Measurements from ENCODE around the gene PCBP3.
"Not testable (repeated sequence)": the region's sequence is repeated elsewhere in the genome, so short reads cannot be mapped to it uniquely, and the experiment has no call there.

PCBP3 gene

DNA sequence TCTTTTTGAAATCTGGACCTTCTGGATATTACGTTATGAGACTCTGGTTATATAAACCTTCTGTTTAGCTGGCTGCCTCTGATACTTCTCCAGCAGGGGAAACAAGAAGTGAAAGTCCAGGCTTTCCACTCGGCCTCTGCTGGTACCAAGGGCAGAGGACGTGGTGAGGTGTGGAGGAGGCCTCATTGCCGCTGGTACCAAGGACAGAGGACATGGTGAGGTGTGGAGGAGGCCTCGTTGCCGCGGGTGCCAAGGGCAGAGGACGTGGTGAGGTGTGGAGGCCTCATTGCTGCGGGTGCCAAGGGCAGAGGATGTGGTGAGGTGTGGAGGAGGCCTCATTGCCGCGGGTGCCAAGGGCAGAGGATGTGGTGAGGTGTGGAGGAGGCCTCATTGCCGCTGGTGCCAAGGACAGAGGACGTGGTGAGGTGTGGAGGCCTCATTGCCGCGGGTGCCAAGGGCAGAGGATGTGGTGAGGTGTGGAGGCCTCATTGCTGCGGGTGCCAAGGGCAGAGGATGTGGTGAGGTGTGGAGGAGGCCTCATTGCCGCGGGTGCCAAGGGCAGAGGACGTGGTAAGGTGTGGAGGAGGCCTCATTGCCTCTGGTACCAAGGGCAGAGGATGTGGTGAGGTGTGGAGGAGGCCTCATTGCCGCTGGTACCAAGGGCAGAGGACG, 242.5 kb downstream of the PCBP3 start:
- DNase-seq: not testable (repeated sequence)

DNA sequence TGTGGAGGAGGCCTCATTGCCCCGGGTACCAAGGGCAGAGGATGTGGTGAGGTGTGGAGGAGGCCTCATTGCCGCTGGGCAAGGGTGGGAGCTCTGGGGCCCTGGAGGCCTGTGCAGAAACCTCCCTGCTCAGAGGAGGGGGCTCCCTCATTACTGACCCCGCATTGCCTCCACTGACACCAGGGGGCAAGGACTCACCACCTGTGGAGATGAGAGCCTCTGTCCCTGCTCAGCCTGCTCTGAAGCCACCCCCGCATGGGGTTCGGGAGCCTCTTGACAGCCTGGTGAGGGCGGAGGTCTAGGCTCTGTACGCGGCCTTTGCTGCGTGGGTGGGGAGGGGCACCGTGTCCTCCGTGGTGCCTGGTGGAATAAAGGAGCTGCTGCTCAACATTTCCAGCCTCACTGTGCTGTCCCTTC, 243.1 kb downstream of the PCBP3 start:
- no peak for DNase-seq

DNA sequence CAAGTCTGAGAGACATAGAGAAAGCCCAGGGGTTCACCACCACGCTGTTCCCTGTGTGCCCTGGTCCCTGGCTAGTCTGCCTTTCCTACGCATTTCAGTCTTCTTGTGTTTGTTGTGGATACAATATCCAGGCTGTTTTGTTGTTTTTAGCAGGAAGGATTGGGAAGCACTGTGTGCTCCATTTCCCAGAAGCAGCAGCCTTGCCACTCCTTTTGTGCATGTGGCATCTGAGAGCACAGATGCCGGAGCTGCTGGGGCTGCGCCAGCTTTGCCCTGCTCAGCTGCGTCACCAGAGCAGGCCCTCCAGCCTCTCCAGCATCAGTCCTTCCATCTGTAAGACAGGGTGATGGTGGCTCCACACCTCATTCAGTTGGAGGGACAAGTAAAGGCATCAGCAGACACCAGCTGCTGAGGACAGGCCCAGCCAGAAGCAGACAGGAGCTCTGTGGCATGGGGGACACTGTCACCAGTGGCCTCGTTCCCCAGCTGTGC, 243.6 kb downstream of the PCBP3 start:
- DNase-seq: no peak

DNA sequence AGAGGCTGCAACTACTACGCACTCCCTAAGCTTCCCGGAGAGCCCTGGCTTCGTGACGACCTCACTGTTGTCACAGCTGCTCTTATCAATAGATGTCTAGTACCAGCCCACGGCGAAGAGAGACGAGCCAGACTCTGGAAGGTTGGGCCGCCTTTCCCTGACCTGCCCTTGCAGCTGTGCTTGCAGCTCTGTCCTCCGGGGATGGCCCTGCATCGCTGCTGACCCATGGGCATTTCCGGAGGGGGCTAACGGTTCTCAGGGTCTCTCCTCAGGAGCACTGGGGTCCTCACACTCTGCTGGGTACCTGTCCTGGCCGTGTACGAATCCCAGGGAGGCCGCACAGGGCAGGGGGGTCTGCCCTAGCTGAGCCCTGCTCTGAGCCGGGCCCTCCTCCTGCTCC, 244.3 kb downstream of the PCBP3 start:
- no peak for DNase-seq

DNA sequence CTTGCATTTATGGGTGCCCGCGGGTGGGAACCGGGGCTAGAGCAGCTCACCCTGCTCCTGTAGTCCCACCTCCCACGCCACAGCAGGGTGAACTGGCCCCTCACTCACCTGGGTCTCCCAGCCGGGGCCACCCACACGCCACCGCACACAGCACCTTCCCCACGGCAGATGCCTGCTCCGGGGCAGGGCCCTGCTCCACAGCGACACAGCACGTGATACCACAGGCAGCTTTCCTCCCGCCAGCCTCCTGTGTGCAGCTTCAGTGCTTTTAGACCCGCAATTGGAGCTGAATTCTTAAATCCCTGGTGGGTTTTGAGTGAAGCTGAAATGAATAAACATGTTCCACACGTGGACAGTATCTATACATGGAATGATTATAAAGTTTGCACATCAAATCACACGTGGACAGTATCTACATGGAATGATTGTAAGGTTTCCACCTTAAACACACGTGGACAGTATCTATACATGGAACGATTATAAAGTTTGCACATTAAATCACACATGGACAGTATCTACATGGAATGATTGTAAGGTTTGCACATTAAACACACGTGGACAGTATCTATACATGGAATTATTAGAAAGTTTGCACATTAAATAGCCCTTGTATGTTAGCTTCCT, 245.0 kb downstream of the PCBP3 start:
- no peak for DNase-seq

DNA sequence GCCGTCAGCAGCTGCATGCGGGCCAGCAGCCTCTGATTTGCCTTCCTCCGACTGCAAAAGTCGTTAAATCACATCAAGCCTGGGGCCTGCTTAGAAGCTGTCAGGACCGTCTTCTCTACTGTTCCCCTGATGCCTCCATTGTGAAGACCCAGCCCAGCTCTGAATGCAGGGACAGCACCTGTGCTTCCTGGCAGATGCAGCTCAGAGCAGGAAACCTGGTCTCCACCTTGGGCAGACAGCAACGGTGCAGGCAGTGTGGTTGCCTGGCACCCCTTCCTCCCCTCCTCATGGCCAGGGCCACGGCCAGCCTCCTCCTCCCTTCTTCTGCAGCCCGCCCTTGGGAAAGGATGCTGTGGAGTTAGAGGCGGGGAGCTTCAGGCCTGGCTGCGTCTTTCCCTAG, 245.7 kb downstream of the PCBP3 start:
- DNase-seq: no peak

DNA sequence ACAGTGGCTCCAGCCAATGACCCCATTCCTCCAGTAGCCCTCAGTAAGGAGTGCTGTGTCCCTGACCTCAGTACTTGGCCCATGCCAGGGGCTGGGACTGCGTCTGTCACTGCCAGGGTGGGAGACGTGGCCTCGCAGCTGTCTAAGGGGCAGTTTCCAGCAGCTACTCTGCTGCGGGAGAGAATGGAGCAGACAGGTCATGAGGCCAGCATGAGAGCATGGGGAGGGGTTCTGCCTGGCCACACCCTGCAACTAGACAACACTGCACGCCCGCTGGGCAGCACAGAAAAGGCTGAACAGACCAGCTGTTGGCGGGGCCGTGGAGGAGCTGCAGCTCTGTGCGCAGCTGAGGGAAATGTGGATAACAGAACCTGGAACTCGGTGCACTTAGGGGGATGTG, 246.4 kb downstream of the PCBP3 start:
- DNase-seq: no peak

DNA sequence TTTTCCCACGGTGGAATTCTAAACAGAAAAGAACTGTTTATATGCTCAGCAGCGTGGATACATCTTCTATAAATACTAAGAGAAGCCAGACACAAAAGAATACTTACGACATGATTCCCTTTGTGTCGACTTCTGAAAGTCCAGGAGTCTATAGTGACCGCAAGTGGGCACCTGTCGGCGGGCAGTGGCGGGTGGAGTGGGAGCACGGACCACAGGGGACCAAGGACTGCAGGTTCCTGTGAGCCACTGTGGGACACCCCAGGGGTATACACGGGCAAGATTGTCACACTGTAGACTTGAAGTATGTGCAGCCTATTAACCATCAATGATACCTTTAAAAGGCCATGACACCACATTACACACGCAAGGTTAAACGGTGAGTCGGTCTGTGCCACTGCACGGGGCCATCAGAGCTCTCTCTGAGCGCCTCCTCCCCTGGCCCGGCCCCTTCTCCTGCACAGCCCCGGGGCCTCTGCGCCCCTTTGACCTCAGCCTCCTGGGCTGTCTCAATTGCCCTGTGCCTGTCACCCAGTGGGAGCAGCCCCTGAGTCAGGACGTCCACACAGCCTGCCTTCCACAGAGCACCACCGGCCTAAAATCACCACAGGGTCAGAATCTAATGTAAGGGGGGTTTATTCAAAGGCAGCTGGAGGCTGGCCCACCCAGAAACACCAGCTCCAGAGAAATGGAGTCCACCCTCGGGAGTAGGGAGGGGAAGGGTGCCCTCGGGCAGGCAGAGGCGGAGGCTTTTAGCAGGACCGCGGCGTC, 248.0 kb downstream of the PCBP3 start:
- DNase-seq: no peak

DNA sequence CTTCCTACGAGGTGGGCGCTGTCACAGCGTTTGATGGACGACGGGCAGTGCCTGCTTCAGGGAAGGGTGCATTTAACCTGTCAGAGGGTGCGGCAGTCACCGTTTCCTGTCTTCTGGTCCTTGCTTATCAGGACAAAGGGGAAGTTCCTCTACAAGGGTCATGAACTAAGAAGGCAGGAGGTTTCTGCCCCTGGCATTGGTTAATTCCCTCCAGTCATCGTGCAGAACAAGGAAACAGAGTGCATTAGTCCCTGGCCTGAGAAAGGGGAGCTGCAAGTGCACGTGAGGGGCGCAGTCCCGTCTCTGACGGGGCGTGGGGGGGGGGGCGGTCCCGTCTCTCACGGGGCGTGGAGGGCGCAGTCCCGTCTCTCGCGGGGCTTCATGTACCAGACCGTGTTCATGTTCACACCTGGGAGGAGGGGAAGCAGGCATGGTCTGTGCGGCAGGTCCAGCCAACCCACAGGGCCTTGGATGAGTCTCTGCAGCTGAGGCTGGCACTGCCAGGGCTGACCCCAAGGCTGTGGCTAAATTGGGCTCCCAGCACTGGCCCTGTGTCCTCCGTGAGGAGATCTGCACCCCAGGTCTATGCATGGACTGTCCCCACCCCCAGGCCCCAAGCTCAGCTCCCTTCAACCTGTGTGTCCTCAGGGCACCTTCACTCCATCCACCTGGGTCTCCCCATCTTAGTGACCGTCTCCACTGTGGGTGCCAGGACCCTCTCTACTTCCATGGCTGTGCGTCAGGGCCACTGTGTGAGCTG, 248.8 kb downstream of the PCBP3 start:
- DNase-seq: no peak

DNA sequence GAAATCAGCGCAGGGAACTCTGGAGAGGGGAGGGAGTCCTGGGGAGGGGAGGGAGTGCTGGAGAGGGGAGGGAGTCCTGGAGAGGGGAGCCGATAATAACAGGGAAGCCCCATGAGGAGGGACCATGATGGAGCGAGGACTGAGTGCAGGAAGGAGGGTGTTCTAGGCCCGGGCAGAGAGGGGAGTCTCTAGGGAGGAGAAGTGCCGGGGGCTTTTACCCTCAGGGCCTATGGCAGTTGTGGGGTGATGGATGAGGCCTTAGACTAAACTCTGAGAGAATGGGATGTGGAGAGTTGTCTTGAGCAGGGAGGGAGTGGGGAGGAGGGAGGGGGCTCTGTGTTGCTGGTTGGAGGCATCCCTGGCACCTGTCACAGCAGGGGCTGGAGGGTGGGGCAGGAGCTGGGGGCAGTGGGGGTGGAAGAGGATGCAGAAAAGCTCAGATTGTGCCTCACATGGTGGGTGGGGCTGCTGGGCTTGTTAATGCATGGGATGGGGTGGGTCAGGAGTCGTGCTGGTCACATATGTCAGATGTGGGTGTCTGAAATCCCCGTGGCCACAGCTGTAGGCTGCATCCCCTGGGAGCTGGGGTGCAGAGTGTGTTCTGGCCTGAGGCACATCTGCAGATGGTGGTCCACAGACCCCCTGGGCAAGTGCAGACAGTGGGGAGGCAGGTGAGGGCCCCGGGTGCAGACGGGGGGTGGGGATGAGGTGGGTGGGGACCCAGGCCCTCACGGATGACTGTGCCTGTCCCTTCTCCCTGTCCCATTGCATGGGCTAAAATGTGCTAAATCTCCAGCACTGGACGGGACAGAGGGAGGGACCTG, 249.6 kb downstream of the PCBP3 start:
- DNase-seq: no peak

DNA sequence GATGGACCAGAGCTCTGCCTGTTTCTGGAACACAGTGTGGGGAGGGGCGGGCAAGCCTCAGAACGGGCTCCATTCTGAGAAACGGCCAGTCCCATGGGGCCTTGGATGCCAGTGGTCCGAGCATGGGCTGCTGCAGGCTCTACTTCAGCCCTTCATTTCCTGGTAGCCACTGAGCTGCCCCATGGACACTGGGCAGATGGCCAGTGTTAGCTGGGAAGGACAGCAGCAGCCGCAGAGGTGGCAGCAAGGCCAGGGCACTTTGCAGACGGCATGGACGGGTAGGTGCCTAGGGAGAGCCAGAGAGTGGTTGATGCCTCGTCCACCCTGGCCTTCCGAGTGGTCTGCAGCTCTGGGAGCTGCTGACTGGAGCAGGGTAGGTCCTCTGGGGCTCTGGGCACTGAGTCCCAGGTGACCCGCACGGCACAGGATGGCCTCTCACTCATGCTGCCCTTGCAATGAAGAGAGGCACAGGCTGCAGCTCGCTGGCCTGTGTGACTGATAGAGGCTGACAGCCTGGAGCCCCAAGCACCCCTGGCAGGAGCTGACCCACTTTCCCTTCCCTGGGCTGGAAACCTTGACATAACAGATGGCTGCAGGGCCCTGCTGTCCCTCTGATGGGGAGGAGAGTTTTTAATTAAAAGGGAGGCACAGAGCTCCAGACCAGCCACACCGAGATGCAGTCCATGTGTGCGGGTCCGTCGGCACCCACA, 250.4 kb downstream of the PCBP3 start:
- DNase-seq: no peak

DNA sequence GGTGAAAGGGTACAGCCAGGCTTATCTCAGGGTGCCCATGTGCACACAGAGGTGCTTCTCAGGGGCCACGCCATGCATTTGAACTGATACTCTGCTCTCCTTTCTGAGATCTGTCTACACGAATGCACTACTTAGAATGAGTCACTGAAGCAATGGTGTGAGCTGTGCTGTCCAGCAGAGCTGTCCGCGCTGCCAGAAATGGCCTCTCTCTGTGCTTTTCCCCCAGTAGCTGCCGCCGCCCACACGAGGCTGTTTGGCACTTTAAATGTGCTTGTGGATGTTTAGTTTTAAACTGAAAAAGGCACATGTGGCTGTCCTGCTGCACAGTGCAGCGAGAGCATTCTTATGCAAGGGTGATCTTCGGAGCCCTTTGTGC, 250.9 kb downstream of the PCBP3 start:
- DNase-seq: no peak

DNA sequence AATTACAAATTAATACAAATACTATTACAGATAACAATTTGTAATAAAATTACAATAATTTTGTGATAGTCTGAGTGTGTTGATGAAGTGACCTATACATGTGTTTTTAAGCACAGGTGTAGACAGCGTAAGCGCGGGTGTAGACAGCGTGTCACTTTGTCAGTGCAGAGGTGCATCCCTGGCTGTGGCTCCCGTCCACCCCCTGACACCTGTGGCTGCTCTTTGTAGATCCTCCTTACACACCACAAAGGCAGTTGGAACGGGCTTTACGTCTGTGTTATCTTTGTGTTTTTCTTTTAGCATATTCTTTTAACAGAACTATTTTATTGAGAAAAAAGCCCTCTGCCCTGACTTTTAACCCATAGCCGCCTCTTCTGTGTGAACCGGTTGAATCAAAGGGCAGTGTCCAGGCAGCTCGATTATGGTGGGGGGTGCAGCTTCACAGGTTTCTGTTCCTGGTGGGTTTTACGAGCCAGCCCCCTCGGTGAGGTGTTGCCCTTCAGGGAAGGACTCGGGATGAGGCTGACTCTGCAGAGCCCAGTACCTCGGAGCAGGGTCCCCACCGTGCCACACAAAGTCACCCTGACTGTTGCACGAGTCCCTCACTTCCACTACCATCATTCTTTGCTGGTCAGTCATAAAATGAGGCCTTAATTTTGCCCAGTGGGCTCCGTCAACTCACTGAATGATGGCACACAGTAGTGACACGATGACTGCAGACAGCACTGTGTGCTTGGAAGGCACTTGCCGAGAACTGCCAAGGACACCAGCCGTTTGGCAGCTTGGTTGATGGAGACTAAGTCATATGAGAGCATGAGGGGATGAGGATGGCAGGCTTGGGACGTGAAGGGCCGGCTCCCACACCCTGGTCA, 251.6 kb downstream of the PCBP3 start:
- no peak for DNase-seq

DNA sequence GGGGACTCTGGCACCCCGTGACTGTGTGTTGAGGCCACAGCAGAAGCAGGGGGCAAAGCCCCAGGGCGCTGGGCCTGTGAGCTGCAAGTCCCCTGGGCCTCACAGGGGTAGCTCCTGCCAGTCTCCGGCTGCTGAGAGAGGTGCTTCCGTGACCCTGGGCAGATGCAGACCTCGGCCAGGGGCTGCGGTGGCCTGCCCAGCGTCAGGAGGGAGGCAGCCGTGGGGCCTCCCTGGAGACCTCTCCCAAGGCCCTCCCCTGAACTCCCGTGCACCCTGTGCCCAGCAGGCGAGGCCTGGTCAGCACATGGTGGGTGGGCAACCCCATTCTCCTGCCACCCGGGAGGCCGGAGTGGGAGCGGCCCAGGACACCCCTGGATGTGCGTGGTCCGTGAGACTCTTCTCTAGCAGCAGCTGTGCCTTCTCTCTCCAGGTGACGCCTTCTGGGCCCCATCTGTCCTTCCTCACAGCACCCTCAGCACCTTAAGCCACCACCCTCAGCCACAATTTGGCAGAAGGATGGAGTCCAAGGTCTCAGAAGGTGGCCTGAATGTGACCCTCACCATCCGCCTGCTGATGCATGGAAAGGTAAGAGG, 252.3 kb downstream of the PCBP3 start:
- no peak for DNase-seq

DNA sequence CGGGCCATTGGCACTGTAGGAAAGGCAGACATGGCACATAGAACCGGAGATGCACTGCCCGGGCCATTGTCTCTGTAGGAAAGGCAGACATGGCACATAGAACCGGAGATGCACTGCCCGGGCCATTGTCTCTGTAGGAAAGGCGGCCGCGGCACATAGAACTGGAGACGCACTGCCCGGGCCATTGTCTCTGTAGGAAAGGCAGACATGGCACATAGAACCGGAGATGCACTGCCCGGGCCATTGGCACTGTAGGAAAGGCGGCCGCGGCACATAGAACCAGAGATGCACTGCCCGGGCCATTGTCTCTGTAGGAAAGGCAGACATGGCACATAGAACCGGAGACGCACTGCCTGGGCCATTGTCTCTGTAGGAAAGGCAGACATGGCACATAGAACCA, 252.9 kb downstream of the PCBP3 start:
- not testable (repeated sequence) for DNase-seq

DNA sequence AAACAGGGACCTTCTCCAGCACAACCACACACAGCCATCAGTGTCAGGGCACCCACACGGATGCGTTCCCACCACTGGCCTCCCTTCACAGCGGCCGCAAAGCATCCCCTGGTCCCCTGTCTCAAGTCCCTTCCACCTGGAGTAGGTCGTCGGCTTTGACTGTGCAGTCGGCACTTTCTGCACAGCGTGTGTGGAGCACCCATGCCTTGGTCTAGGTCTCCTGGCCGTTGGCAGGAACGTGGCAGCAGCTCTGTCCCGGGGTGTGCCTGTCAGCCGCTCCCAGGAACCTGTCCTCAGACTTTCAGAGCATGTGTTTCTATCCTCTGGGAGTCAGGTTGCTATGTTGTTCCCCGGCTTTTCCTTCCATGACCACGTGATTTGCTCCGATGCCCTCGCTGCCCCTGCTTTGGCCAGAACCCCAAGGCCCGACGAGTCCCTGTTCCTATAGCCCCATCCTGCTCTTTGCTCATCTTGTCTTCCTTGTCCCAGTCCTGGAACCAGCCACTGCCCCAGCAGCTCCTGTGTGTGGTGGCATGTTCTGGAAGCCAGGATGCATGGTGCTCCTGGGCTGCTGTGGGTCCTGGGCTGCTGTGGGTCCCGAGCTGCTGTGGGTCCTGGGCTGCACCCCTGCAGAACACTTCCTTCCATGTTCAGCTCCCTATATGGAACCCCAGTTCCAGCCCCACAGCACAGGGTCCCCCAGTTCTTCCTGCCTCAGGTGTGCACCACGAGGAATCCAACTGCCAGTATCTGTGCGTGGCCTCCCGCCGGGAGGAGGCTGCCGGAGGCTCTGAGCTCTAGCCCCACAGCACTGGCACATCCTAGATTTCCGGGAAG, 253.9 kb downstream of the PCBP3 start:
- DNase-seq: no peak

DNA sequence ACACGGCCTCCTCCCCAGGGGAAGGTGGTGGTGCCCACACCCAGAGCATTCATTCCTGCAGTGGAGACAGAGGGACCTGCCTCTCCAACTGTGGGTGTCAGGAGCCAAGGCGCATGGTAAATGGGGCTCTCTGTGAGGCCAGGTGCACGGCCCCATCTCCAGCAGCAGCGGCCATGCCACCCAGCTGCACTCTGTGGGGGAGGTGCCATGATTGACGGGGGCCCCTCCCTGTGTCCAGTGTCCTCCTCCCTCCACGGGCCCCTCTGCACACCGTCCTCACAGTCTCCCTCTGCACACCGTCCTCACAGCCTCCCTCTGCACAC, 254.5 kb downstream of the PCBP3 start:
- DNase-seq: no peak

DNA sequence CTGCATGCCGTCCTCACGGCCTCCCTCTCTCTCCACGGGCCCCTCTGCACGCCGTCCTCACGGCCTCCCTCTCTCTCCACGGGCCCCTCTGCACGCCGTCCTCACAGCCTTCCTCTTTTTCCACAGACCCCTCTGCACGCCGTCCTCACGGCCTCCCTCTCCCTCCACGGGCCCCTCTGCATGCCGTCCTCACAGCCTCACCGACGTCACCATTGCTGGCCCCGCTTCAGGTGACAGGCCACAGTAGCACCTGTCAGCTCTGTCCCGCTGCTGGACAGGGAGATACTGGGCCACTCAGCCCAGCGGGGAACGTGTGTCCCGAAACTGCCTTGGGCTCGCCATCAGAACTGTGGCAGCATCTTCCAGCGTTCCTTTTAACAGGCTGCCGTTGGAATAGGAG, 255.3 kb downstream of the PCBP3 start:
- DNase-seq: no peak

DNA sequence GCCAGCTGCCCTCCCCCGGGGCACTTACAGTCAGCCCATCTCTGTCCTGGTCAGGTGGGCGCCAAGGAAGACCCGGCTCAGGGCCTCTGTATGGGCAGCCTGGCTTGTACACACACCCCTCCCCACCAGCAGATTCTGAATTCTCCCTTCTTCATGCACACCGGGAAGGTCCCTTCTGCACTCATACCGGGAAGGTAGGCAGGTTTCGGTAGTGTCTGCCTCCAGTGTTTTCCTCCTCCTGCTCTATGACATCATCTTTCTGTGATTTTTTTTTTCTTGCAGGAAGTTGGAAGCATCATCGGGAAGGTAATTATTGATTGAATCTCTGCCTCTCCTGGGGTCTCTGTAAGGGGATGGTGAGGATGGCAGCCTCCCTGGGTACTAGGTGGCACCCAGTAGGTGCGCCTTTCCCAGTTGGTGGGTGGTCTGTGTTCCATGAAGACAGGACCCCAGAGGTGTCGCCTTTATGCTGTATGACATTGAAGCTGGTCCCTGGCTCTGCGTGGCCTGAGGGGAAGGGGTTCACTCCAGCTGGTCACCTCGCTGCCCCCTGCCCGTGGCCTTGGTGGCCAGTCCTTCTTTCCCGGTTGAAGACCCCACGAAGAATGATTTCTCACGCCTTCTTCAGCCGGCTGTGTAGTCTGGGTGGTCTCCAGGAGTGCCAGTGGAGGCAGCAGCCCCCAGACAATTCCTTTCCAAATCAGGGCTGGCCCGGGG, 255.9 kb downstream of the PCBP3 start:
- no peak for DNase-seq

All from DMS79 (cell line).